Peyer's patch (tissue), 4 donors: Measurements from ENCODE around the gene KANSL1. TPM values are rescaled to one million over a fixed set of nuclear protein-coding genes. Genes with fewer than 3 reads are reported as not detected.

Experiments
- DNase-seq, 3 donors: peaks; one replicate each; pipeline ENCODE4 v3.0.0-alpha.2; 2017 to 2019
- H3K27ac ChIP-seq, 4 donors: fragments of 200-600 bp; sonication (generic); one replicate each; pipeline ENCODE4 v1.5.1; 2016 to 2019
- H3K27me3 ChIP-seq, 2 donors: fragments of 200-600 bp; sonication (generic); one replicate each; pipeline ENCODE4 v1.5.1; 2019
- H3K36me3 ChIP-seq, 3 donors: fragments of 200-600 bp; sonication (generic); one replicate each; pipeline ENCODE4 v1.5.1; 2016 to 2019
- H3K4me1 ChIP-seq, 4 donors: fragments of 200-600 bp; sonication (generic); one replicate each; pipeline ENCODE4 v1.5.1; 2016 to 2019
- H3K4me3 ChIP-seq, 4 donors: fragments of 200-600 bp; sonication (generic); 1 replicate in 3 of 4; 2 replicates in 1 of 4; pipeline ENCODE4 v1.5.1; 2016 to 2019; ENCODE audit warnings: mild to moderate bottlenecking in 1 of 4
- H3K9me3 ChIP-seq, 4 donors: fragments of 200-600 bp; sonication (generic); one replicate each; pipeline ENCODE4 v1.5.1; 2016 to 2019; ENCODE audit warnings: mild to moderate bottlenecking in 1 of 4
- POLR2A ChIP-seq, 2 donors: fragments of 450-650 bp; IDR thresholded peaks; one replicate each; pipeline ENCODE4 v1.5.1; 2017; ENCODE audit warnings: antibody characterized with exemption in 2 of 2, mild to moderate bottlenecking in 2 of 2, moderate library complexity in 2 of 2
- total RNA-seq, 4 donors: library from RNA; depleted of rRNA; stranded (reverse); fragments of >200 nt; gene quantifications; one replicate each; pipeline ENCODE4 v1.1.0, GENCODE V29; 2016
- TF ChIP-seq, protein P1 (sequence below), 6 experiments: fragments of 450-650 bp in 4 of 6; fragments of 200-600 bp in 2 of 6; sonication (generic) in 1 of 6; IDR thresholded peaks; one replicate each; pipeline ENCODE4 v1.5.1; 2017 to 2019; ENCODE audit warnings: antibody characterized with exemption in 6 of 6, mild to moderate bottlenecking in 3 of 6, moderate library complexity in 1 of 6

Gene KANSL1
- total RNA-seq, 4 donors from 2014 or later: 97.6 to 328 (median 141) TPM

DNA sequence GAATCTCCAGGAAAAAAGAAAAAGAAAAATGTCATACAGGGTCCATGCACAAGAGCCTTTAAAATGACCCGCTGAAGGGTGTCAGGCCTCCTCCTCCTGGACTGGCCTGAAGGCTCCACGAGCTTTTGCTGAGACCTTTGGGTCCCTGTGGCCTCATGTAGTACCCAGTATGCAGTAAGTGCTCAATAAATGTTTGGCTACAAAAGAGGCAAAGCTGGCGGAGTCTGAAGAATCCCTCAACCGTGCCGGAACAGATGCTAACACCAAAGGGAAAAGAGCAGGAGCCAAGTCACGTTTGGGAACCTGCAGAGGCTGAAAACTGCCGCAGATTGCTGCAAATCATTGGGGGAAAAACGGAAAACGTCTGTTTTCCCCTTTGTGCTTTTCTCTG, 193.3 kb downstream of the KANSL1 start:
- peaks cover 0 to 17% (median 0%) of the 10 kb centered on the region in 4 donors for H3K4me1 ChIP-seq
- no peak overlapping the region for H3K27ac ChIP-seq
- H3K27me3 ChIP-seq: no peaks in the 10 kb centered on the region
- no peaks in the 10 kb centered on the region for H3K9me3 ChIP-seq
- TF ChIP-seq, protein P1, sequence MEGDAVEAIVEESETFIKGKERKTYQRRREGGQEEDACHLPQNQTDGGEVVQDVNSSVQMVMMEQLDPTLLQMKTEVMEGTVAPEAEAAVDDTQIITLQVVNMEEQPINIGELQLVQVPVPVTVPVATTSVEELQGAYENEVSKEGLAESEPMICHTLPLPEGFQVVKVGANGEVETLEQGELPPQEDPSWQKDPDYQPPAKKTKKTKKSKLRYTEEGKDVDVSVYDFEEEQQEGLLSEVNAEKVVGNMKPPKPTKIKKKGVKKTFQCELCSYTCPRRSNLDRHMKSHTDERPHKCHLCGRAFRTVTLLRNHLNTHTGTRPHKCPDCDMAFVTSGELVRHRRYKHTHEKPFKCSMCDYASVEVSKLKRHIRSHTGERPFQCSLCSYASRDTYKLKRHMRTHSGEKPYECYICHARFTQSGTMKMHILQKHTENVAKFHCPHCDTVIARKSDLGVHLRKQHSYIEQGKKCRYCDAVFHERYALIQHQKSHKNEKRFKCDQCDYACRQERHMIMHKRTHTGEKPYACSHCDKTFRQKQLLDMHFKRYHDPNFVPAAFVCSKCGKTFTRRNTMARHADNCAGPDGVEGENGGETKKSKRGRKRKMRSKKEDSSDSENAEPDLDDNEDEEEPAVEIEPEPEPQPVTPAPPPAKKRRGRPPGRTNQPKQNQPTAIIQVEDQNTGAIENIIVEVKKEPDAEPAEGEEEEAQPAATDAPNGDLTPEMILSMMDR (IDR thresholded peaks at IDR 0.05): no peak
- no peak for TF ChIP-seq POLR2A (IDR thresholded peaks at IDR 0.05)
- no peak overlapping the region for H3K4me3 ChIP-seq
- H3K36me3 ChIP-seq: no peaks in the 10 kb centered on the region
- no peak for DNase-seq

GRCh38 chr17:45998987-45999899, 194.0 kb downstream of the KANSL1 start, which contains the start of gene STH:
STH (plus strand) TSS chr17:45999250; CDS start chr17:45999280, 30 bp downstream.
- TF ChIP-seq, protein P1 (IDR thresholded peaks at IDR 0.05): no peak
- no peak for TF ChIP-seq POLR2A (IDR thresholded peaks at IDR 0.05)
- Histone ChIP-seq H3K9me3 (no peaks in the 10 kb centered on the region), H3K4me3 (no peak within 1 kb of the TSS), H3K27me3 (no peaks in the 10 kb centered on the region), H3K36me3 (no peaks in the 10 kb centered on the region), H3K27ac (no peak within 1 kb of the TSS), H3K4me1 (peaks cover 0 to 16% (median 0%) of the 10 kb centered on the region in 4 donors)
- DNase-seq: no peak

GRCh38 chr17:45997624-45998023, 195.6 kb downstream of the KANSL1 start:
- TF ChIP-seq POLR2A (IDR thresholded peaks at IDR 0.05): no peak

GRCh38 chr17:45997166-45997565, 196.1 kb downstream of the KANSL1 start:
- TF ChIP-seq, protein P1 (IDR thresholded peaks at IDR 0.05): no peak
- no peak for TF ChIP-seq POLR2A (IDR thresholded peaks at IDR 0.05)
- Histone ChIP-seq H3K27ac (no peak overlapping the region), H3K4me1 (no peaks in the 10 kb centered on the region), H3K27me3 (no peaks in the 10 kb centered on the region), H3K36me3 (no peaks in the 10 kb centered on the region), H3K4me3 (no peak overlapping the region), H3K9me3 (no peaks in the 10 kb centered on the region)
- no peak for DNase-seq

More at GRCh38 chr17:45997624-45998023, 195.6 kb downstream of the KANSL1 start:
- Histone ChIP-seq H3K9me3 (no peaks in the 10 kb centered on the region), H3K4me3 (no peak overlapping the region), H3K27me3 (no peaks in the 10 kb centered on the region), H3K36me3 (no peaks in the 10 kb centered on the region), H3K27ac (no peak overlapping the region), H3K4me1 (peaks cover 0 to under 1% (median 0%) of the 10 kb centered on the region in 4 donors)
- no peak for DNase-seq

- no peak for DNase-seq
- no peaks in the 10 kb centered on the region for H3K9me3 ChIP-seq
- no peaks in the 10 kb centered on the region for H3K27me3 ChIP-seq
Measured at GRCh38 chr17:45996282-45996937, 196.8 kb downstream of the KANSL1 start.

More at GRCh38 chr17:45996282-45996937, 196.8 kb downstream of the KANSL1 start:
- Histone ChIP-seq H3K4me3 (no peak overlapping the region), H3K27ac (no peak overlapping the region), H3K4me1 (no peaks in the 10 kb centered on the region), H3K36me3 (no peaks in the 10 kb centered on the region)
- TF ChIP-seq POLR2A (IDR thresholded peaks at IDR 0.05): no peak
- TF ChIP-seq, protein P1 (IDR thresholded peaks at IDR 0.05): no peak
